Glomerular visceral epithelial cell (primary cell): ENCODE data around the gene PRR3.
A peak's percentile ranks its signal among the peaks of the same experiment; 100 is the strongest.
"Not testable (repeated sequence)": the region's sequence is repeated elsewhere in the genome, so short reads cannot be mapped to it uniquely, and the experiment has no call there.

Experiments used
- DNase-seq: peaks from one replicate; pipeline ENCODE4 v3.0.0-alpha.2; 2016; ENCODE audit errors: extremely low spot score

Gene PRR3, protein sequence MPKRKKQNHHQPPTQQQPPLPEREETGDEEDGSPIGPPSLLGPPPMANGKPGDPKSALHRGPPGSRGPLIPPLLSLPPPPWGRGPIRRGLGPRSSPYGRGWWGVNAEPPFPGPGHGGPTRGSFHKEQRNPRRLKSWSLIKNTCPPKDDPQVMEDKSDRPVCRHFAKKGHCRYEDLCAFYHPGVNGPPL

DNA sequence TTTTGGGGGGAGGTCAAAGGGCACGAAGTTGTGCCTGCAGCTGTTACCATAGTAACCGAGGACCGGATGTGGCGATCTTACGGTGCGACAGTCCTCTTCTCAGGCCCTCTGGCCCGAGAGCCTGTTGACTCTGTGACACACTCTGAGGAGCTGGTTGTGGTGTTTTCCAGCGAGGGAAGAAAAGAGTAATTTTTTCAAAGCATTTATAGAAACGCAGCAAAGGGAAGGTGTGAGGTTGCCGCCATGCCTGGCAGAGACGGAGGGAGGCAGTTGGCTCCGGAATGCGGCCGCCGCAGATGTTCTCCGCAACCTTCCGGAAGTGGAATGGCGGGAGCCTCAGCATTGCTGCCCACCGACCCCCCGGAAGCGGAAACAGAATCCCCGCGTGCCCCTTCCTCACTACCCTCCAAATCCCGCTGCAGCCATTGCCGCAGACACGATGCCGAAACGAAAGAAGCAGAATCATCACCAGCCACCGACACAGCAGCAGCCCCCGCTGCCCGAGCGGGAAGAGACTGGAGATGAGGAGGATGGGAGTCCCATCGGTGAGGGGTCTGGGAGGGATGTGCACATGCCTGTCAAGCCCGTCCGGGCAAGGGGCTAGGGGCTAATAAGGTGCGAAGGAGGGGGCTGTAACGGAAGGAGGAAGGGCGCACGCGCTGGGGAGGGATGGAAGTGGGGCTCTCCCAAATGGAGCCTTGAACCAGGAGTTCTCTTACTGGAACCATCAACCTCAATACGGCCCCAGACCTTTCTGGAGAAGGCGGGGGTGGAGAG is at the start of gene PRR3:
TSS of gene PRR3 (plus strand) at position 390 of the 777 bp plus-strand sequence. CDS start at position 440, 50 bp downstream.
- peak; percentile 87 for DNase-seq

DNA sequence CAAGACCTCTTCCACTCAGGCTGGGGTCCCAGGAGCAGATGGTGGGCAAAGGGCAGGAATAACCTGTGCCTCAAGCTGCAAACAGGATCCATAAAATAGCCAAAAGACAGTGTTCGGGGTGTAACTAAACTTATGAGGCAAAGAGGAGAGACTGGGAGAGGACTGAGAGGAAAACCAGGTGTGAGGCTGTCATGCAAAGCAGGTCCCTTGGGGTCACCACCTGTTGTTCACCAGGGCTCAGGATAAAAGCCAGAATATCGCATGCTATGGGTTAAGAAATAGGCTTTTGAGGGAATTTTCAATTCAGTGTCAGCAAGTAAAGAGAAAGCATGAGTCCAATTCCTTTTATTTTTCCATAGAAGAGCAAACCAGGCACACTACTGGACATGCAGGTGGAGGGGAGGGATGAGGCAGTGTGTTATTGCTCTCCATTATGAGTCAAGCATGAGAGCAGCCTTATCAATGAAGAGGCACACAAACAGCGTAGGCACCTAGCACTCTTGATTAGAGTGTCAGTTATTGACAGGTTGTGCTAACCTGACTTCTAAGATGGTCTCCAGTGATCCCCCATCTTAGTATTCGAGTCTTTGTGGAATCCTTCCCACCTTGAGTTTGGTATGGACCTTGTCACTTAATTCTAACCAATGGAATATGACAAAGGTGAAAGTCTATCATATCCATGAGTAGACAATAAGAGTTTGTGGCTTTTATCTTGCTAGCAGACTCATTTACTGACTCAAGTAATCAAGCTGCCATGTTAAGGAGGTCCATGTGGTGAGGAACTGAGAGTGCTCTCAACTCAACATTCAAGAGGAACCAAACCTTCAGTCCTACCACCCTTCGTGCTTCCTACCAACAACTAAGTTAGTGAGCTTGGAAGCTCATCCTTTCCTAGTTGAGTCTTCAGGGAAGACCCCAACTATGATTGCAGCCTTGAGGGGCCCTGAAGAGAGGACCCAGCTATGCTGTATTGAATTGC is 49.0 kb upstream of the PRR3 start:
- DNase-seq: no peak

DNA sequence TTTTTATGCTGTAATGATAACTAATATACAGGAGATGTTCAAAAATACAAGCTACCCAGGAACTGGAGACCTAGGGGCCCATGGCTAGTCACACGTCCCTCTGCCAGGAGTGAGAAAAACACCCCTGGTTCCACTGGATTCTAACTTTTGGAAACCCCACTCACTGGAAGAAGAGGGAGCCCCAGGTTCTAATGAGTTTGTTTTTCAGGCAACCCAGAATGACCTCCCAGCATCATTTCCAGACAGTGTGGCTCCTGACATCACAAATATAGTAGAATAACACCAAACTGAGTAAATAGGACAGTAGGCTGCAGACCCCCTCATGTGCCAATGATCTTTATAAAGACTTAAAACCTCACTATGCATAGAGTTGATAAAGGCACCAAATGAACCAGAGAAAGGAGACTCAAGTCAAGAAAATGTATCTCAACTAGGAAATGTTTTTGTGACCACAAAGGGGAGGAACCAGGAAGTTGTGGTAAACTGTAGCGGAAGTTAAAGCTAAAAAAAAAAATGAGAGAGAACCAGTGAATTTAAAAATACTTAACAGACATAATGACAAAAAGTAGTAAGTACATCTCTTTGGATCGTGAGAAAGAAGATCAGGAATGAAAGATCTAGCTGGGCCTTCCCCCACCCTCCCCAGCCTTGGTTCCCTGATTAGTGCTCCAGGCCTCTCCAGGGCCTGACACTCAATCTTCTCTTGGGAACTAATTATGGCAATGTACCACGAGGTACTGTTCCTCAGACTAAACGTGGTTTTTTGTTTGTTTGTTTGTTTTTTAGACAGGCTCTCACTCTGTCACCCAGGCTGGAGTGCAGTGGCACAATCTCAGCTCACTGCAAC is 48.0 kb upstream of the PRR3 start:
- no peak for DNase-seq

DNA sequence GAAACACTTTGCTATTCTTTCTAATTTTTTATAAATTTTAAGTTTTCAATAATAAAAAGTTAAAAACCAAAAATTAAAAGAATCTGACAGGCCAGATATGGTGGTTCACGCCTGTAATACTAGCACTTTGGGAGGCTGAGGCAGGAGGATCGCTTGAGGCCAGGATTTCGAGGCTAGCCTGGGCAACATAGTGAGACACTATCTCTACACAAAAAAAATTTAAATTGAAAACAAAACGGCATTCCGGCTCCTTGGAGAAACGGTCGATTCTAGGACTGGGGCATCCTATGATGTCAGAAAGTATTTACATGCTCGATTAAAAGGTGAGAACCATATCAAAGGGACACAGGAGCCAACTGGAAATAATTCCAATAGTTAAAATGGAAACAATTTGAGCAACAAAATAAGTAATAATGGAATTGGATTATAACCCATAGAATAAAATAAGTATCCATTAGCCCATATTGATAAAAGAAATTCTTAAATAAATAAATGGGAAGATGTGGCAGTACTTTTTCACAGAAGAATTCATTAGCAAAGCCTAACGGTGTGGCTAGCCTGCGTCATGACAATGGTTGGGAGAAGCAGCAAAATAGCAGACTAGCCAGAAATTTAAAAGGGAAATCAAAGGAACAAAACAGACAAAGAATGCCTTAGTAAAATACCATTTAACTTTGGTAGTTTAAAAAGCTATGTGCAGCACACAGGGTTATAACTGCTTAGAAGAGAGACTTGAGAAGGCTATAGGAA is 46.5 kb upstream of the PRR3 start:
- no peak for DNase-seq

DNA sequence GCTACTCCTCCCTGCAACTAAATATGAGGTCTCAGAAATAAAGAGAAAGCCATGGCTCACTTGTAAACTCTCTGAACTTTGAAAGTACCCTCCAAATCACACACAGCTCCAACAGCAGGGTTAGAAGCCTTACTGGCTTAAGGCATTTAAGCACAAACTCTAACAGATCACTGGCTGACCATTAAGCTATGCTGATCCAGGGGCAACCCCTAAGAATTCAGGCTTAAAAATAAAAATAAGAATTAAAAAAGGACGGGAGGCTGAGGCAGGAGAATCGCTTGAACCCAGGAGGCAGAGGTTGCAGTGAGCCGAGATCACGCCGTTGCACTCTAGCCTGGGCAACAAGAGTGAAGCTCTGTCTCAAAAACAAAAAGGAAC is 45.9 kb upstream of the PRR3 start:
- DNase-seq: no peak

DNA sequence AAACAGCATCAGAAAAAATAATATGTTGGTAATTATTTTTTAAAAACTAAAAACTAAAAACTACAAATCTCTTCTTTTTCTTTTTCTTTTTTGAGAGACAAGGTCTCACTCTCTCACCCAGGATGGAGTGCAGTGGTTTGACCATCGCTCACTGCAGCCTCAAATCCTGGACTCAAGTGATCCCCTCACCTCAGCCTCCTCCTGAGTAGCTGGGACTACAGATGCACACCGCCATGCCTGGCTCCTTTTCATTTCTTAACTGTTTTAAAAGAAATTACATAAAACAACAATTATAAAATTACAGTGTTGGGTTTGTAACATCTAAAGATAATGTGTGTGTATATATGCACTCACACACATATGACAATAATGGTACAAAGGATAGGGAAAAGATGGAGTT is 43.6 kb upstream of the PRR3 start:
- DNase-seq: no peak

DNA sequence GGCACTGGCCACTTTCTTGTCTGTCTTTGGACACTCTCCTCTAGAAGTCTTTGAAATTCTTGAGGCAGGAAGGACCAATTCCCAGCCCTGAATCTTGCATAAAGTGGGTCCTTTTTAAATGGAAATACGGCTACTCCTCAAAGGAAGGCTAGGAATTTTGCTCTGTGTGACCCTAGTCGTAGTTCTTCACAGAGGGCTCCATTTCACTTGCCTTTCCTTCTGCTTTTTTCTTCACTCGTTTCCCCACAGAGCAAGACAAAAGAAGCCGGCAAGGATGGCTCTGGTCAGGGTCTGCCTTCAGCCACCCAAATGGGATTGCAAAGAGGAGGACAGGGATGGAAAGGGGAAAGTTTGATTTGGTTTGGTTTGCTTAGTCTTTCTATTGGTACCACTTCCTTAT is 42.0 kb upstream of the PRR3 start:
- DNase-seq: no peak

DNA sequence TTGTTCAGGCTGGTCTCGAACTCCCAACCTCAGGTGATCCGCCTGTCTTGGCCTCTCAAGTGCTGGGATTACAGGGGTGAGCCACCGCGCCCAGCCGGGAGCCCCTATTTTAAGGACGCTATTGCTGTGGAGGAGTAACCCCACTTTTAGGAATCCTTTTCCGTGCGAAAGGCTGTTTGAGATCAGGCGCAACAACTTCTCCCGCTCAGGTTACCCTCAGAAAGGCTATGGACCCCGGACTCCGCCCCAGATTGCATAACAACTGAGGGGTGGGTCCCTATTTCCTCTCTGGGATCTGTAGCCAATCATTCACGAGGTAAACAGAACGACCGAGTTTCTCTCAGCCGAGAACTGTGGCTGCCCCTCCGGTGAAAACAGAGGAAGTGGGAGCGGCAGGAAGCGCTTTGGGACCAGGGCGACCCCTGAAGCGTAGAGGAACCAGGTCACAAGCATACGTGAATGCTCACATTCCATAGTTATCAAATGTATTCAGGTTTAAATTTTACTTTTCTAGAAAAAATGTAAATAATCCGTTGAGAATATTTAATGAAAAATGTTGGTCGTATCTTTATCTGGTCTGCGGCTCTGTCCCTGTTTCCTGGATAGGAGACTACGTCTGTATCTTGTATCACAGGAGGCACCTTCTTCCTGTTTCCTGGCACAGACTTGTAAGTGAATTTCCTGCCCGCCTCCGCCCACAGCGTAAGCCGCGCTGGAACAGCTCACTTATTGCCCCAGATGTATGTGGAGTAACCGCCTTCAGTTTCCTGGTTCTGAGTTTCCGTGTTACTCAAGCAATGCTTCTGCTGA is 40.9 kb upstream of the PRR3 start:
- DNase-seq: peak; percentile 90

DNA sequence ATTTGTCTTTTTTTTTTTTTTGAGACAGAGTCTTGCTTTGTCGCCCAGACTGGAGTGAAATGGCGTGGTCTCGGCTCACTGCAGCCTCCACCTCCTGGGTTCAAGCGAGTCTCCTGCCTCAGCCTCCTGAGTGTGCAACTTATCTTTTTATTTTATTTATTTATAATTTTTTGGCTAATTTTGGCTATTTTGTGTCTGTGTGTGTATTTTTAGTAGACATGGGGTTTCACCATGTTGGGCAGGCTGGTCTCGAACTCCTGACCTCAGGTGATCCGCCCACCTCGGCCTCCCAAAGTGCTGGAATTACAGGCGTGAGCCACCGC is 40.4 kb upstream of the PRR3 start:
- DNase-seq: not testable (repeated sequence)

DNA sequence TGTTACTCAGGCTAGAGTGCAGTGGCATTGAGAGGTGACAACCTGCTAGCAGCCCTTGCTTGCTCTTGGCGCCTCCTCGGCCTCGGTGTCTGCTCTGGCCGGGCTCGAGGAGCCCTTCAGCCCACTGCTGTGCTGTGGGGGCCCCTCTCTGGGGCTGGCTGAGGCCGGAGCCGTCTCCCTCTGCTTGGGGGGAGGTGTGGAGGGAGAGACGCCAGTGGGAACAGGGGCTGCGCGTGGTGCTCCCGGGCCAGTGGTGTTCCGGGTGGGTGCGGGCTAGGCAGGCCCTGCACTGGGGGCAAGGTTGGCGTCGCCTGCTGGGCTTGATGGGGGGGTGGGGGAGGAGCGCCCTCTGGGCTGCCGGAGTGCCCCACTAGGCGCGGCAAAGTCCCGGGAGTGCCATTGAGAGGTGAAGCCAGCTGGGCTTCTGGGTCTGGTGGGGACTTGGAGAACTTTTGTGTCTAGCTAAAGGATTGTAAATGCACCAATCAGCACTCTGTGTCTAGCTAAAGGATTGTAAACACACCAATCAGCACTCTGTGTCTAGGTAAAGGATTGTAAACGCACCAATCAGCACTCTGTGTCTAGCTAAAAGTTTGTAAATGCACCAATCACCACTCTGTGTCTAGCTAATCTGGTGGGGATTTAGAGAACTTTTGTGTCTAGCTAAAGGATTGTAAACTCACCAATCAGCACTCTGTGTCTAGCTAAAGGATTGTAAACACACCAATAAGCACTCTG is 39.2 kb upstream of the PRR3 start:
- not testable (repeated sequence) for DNase-seq

DNA sequence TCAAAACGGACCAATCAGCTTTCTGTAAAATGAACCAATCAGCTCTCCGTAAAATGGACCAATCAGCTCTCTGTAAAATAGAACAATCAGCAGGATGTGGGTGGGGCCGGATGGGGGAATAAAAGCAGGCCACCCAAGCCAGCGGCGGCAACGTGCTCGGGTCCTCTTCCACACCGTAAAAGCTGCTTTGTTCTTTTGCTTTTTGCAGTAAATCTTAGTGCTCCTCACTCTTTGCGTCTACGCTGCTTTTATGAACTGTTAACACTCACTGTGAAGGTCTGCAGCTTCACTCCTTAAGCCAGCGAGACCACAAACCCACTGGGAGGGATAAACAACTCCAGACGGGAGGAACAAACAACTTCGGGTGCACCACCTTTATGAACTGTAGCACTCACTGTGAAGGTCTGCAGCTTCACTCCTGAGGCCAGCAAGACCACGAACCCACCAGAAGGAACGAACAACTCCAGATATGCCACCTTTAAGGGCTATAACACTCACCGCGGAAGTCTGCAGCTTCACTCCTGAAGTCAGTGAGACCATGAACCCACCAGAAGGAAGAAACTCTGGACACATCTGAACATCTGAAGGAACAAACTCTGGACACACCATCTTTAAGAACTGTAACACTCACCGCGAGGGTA is 38.5 kb upstream of the PRR3 start:
- not testable (repeated sequence) for DNase-seq

DNA sequence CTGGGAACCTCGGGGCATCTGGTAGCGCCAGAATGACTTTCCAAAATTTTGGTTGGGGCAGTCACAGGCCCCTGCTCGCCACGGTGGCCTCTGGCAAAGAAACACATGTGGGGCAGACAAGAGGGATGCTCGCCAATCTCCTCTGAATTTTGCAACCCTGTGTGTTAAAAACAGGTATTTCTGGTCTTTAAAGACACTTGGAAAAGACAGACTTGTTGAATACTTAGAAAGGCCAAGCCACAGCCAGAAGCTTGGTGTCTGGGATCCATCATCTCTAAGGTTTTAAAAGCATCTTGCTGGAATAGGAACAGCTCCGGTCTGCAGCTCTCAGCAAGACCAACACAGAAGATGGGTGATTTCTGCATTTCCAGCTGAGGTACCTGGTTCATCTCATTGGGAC is 36.6 kb upstream of the PRR3 start:
- no peak for DNase-seq

DNA sequence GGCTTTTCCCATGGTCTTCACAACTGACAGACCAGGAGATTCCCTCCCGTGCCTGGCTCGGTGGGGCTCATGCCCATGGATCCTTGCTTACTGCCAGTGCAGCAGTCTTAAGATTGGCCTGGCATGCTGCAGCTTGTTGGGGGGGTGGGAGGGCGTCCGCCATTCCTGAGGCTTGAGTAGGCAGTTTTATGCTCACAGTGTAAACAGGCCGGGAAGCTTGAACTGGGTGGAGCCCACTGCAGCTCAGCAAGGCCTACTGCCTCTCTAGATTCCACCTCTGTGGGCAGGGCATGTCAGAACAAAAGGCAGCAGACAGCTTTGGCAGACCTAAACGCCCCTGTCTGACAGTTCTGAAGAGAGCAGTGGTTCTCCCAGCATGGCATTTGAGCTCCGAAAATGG is 36.0 kb upstream of the PRR3 start:
- DNase-seq: peak; percentile 82

DNA sequence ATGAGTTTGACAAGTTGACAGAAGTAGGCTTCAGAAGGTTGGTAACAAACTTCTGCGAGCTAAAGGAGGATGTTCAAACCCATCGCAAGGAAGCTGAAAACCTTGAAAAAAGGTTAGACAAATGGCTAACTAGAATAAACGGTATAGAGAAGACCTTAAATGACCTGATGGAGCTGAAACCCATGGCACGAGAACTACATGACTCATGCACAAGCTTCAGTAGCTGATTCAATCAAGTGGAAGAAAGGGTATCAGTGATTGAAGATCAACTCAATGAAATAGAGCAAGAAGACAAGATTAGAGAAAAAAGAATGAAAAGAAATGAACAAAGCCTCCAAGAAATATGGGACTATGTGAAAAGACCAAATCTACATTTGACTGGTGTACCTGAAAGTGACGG is 35.1 kb upstream of the PRR3 start:
- DNase-seq: peak; percentile 51

DNA sequence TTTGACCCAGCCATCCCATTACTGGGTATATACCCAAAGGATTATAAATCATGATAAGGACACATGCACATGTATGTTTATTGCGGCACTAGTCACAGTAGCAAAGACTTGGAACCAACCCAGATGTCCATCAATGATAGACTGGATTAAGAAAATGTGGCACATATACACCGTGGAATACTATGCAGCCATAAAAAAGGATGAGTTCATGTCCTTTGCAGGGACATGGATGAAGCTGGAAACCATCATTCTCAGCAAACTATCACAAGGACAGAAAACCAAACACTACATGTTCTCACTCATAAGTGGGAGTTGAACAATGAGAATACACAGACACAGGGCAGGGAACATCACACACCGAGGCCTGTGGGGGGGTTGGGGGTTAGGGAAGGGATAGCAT is 30.7 kb upstream of the PRR3 start:
- DNase-seq: not testable (repeated sequence)

DNA sequence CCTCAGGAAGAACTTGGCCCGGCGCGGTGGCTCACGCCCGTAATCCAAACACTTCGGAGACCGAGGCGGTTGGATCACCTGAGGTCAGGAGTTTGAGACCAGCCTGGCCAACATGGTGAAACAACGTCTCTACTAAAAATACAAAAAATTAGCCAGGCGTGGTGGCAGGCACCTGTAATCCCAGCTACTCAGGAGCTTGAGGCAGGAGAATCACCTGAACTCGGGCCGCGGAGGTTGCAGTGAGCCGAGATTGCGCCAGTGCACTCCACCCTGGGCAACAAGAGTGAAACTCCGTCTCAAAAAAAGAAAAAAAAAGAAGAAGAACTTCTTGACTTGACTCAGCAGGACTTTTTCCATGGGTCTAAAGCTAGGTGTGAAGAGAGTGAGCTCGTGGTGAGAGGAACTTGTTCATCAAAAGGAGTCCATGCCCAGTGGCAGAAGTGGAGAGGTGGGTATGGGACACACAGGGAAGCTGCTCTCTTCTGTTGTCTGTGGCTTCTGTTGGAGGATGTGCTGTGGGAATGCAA is 27.7 kb upstream of the PRR3 start:
- not testable (repeated sequence) for DNase-seq

DNA sequence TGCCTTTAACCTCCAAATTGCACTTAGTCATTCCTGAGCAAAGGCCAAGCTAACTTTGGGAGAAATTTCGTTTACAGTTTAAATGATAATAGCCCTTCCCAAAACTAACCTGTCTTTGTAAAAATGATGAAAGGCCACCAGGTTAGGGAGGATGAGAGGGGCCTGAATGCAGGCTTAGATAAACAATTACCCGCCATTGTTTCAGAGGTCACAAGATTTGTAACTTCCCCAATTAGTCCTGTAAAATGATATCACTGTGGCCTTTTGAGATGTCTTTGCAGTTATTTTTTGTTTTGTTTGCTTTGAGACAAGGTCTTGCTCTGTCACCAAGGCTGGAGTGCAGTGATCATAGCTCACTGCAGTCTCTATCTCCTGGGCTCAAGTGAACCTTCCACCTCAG is 27.1 kb upstream of the PRR3 start:
- no peak for DNase-seq

DNA sequence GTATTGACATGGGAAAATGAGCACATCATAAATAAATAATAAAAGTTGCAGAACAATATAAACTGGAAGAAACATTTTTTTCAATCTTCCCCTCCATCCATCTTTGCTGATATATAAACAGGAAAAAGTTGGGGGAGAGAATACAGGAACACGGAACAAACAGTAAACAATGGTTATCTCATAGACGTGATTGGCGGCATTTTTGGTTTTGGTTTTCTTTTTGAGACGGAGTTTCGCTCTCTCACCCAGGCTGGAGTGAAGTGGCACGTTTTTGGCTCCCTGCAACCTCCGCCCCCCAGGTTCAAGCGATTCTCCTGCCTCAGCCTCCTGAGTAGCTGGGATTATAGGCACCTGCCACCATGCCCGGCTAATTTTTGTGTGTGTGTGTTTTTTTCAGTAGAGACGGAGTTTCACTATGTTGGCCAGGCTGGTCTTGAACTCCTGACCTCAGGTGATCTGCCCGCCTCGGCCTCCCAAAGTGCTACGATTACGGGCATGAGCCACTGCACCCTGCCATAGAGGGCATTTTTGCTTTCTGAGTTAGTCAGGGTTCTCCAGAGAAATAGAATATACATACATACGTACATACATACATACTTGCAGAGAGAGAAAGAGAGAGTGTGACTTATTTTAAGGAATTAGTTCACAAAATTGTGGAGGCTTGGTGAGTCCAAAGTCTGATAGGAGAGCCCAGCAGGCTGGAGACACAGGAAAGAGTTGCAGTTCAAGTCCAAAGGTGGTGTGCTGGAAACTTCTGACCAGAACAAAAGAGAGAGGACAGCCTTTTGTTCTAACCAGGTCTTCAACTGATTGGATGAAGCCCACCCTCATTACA is 23.4 kb upstream of the PRR3 start:
- DNase-seq: no peak
